Hematopoietic multipotent progenitor cell (in vitro differentiated cells): ENCODE measurements around the gene ELAVL3. TPM values are rescaled to one million over a fixed set of nuclear protein-coding genes. Genes with fewer than 3 reads are reported as not detected.
A peak's percentile ranks its signal among the peaks of the same experiment; 100 is the strongest.
"Not testable (repeated sequence)": the region's sequence is repeated elsewhere in the genome, so short reads cannot be mapped to it uniquely, and the experiment has no call there.

Experiments
- DNase-seq, 3 donors: peaks; one replicate each; pipeline ENCODE4 v3.0.0-alpha.2; 2011 to 2015; ENCODE audit warnings: low read depth in 2 of 3, low spot score in 2 of 3
- small RNA-seq: library from RNA; depleted of rRNA; stranded (forward); fragments of <200 nt; gene quantifications from one replicate; pipeline ENCODE3, GENCODE V24; 2012
- total RNA-seq: library from RNA; depleted of rRNA; stranded (reverse); fragments of >200 nt; gene quantifications from one replicate; pipeline ENCODE4 v1.2.3, GENCODE V29; 2012

Gene ELAVL3
- total RNA-seq, 1 donor: 0.27 TPM

GRCh38 chr19:11416346-11417052, 64.3 kb downstream of the ELAVL3 start:
- no peak for DNase-seq

GRCh38 chr19:11414544-11414943, 66.3 kb downstream of the ELAVL3 start:
- no peak for DNase-seq

- no peak for DNase-seq
Measured at GRCh38 chr19:11410682-11411081, 70.2 kb downstream of the ELAVL3 start.

DNA sequence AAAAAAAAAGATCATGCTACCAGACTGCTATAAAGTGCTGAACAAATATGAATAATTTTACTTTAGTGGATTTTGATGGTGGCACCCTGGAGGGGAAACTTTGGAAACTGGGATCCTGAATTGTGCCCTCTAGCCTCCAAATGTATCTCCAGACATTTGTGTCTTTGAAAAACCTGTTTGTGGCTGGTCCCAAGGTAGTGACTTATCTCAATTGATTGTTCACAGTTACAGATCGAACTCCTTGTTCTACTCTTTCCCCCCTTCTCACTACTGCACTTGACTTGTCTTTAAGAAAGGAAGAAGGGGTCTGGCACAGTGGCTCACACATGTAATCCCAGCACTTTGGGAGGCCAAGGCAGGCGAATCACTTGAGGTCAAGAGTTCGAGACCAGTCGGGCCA, 72.3 kb downstream of the ELAVL3 start:
- no peak for DNase-seq

DNA sequence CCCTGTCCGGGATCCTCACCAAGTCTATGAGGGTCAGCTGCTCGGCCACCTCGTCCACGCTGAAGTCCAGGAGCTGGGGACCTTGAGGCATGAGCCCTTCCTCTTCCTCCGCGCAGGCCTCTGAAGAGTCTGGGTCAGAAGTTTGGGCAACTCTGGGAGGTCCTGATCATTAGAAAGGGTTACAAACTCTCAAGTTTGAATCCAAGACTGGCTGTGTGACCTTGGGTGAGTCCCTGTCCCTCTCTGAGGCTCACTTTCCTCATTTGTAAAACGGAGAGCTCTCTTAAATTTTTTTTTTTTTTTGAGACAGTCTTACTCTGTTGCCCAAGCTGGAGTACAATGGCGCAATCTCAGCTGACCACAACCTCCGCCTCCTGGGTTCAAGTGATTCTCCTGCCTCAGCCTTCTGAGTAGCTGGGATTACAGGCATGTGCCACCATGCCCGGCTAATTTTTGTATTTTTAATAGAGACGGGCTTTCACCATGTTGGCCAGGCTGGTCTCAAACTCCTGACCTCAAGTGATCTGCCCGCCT, 74.1 kb downstream of the ELAVL3 start:
- DNase-seq: not testable (repeated sequence)

- DNase-seq: peak in 2 of 3 donors; percentile 21 to 33
Measured at GRCh38 chr19:11405846-11406643, 74.8 kb downstream of the ELAVL3 start.

GRCh38 chr19:11404588-11405222, 76.1 kb downstream of the ELAVL3 start:
- no peak for DNase-seq

GRCh38 chr19:11401808-11402543, 78.9 kb downstream of the ELAVL3 start:
- DNase-seq: no peak

Small RNAs within 50 kb of the gene (small RNA-seq; reads per million reads assigned to genes)
- gene MIR7974: not detected
- gene RF00019: not detected
- gene RN7SL833P: not detected

Other genes with a start within 250 kb of the ELAVL3 start
- gene ANGPTL8, start 241.4 kb downstream of the ELAVL3 start, total RNA-seq: not detected
- 3.5 TPM for gene DOCK6, start 218.5 kb downstream of the ELAVL3 start, total RNA-seq
- gene TSPAN16, start 184.9 kb downstream of the ELAVL3 start, total RNA-seq: under 0.01 TPM
- 114 TPM for gene RAB3D, start 141.4 kb downstream of the ELAVL3 start, total RNA-seq
- gene TMEM205, start 134.8 kb downstream of the ELAVL3 start, total RNA-seq: 187 TPM
- gene CCDC159, start 134.5 kb downstream of the ELAVL3 start, total RNA-seq: 14.8 TPM
- 8.1 TPM for gene PLPPR2, start 125.6 kb downstream of the ELAVL3 start, total RNA-seq
- 4.6 TPM for gene SWSAP1, start 106.4 kb downstream of the ELAVL3 start, total RNA-seq
- gene EPOR, start 96.7 kb downstream of the ELAVL3 start, total RNA-seq: 21.8 TPM
- not detected for gene RGL3, start 61.7 kb downstream of the ELAVL3 start, total RNA-seq
- under 0.01 TPM for gene ODAD3, start 45.9 kb downstream of the ELAVL3 start, total RNA-seq
- gene PRKCSH, start 45.4 kb downstream of the ELAVL3 start, total RNA-seq: 221 TPM
- 12.4 TPM for gene ZNF653, start 24.8 kb upstream of the ELAVL3 start, total RNA-seq
- gene ECSIT, start 48.1 kb upstream of the ELAVL3 start, total RNA-seq: 99.4 TPM
- gene CNN1, start 57.8 kb upstream of the ELAVL3 start, total RNA-seq: under 0.01 TPM
- 56.3 TPM for gene ELOF1, start 78.2 kb upstream of the ELAVL3 start, total RNA-seq
- 18.0 TPM for gene ACP5, start 96.6 kb upstream of the ELAVL3 start, total RNA-seq
- 13.5 TPM for gene ZNF627, start 116.4 kb upstream of the ELAVL3 start, total RNA-seq